ENCODE measurements around the gene CCDC71L.
"Not testable (repeated sequence)": the region's sequence is repeated elsewhere in the genome, so short reads cannot be mapped to it uniquely, and the experiment has no call there.

CCDC71L gene

GRCh38 chr7:106660862-106661720 is at the start of gene CCDC71L:
CCDC71L (minus strand) TSS chr7:106661158; CDS start chr7:106660896, 262 bp downstream.
- peak; percentile 84 for FAIRE-seq

- not testable (repeated sequence) for FAIRE-seq
Observed at GRCh38 chr7:106709604-106710003, 48.6 kb upstream of the CCDC71L start.

- no peak for FAIRE-seq
Observed at GRCh38 chr7:106704000-106704840, 43.3 kb upstream of the CCDC71L start.

- FAIRE-seq: no peak
Observed at GRCh38 chr7:106693677-106694353, 32.9 kb upstream of the CCDC71L start.

GRCh38 chr7:106692450-106693051 is 31.6 kb upstream of the CCDC71L start:
- no peak for FAIRE-seq

GRCh38 chr7:106688161-106688560 is 27.2 kb upstream of the CCDC71L start:
- not testable (repeated sequence) for FAIRE-seq

- no peak for FAIRE-seq
Observed at GRCh38 chr7:106683941-106684340, 23.0 kb upstream of the CCDC71L start.

GRCh38 chr7:106681815-106682495 is 21.0 kb upstream of the CCDC71L start:
- FAIRE-seq: no peak

- no peak for FAIRE-seq
Observed at GRCh38 chr7:106679153-106679931, 18.4 kb upstream of the CCDC71L start.

GRCh38 chr7:106678795-106679152 is 17.8 kb upstream of the CCDC71L start:
- no peak for FAIRE-seq

- not testable (repeated sequence) for FAIRE-seq
Observed at GRCh38 chr7:106676506-106676905, 15.5 kb upstream of the CCDC71L start.

- not testable (repeated sequence) for FAIRE-seq
Observed at GRCh38 chr7:106673688-106674087, 12.7 kb upstream of the CCDC71L start.

- not testable (repeated sequence) for FAIRE-seq
Observed at GRCh38 chr7:106671930-106672329, 11.0 kb upstream of the CCDC71L start.

GRCh38 chr7:106671160-106671559 is 10.2 kb upstream of the CCDC71L start:
- FAIRE-seq: no peak

GRCh38 chr7:106668861-106669524 is 8.0 kb upstream of the CCDC71L start:
- no peak for FAIRE-seq

- FAIRE-seq: no peak
Observed at GRCh38 chr7:106666353-106666752, 5.4 kb upstream of the CCDC71L start.

GRCh38 chr7:106664343-106664742 is 3.4 kb upstream of the CCDC71L start:
- FAIRE-seq: no peak

GRCh38 chr7:106659963-106660861 is 746 bp downstream of the CCDC71L start:
- no peak for FAIRE-seq

- no peak for FAIRE-seq
Observed at GRCh38 chr7:106659166-106659962, 1.6 kb downstream of the CCDC71L start.
